ENCODE results near the gene HADHA.

DNA sequence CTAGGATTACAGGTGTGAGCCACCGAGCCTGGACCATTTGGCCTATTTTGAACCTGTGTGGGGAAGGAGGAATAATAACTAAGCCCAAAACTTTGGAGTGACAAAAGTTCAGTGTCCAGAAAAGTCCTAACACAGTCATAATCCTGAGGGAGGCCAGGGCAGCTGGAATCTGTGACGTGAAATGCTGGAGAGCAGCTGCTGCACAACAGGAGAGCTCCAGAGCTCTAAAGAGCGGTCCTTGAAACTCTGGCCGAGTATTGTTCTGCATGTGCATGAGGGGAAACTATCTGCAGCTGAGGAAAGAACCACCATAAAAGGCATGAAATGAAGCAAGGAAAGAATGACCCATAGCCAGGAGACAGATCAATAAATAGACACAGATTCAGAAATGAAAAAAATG lies 27.8 kb downstream of the HADHA start:
- TF ChIP-seq, protein P1, sequence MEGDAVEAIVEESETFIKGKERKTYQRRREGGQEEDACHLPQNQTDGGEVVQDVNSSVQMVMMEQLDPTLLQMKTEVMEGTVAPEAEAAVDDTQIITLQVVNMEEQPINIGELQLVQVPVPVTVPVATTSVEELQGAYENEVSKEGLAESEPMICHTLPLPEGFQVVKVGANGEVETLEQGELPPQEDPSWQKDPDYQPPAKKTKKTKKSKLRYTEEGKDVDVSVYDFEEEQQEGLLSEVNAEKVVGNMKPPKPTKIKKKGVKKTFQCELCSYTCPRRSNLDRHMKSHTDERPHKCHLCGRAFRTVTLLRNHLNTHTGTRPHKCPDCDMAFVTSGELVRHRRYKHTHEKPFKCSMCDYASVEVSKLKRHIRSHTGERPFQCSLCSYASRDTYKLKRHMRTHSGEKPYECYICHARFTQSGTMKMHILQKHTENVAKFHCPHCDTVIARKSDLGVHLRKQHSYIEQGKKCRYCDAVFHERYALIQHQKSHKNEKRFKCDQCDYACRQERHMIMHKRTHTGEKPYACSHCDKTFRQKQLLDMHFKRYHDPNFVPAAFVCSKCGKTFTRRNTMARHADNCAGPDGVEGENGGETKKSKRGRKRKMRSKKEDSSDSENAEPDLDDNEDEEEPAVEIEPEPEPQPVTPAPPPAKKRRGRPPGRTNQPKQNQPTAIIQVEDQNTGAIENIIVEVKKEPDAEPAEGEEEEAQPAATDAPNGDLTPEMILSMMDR (IDR thresholded peaks at IDR 0.05; ENCODE audit: insufficient read depth, low read length, poor library complexity, severe bottlenecking), result no peak
- TF ChIP-seq EZH2phosphoT487 (conservative IDR thresholded peaks at IDR 0.05; ENCODE audit: low read length), result no peak
